Epidermal melanocyte (primary cell): ENCODE results near the gene ASXL1.
"Not testable (repeated sequence)": the region's sequence is repeated elsewhere in the genome, so short reads cannot be mapped to it uniquely, and the experiment has no call there.

ENCODE experiments used
- DNase-seq: peaks from one replicate; pipeline ENCODE4 v3.0.0; 2011; ENCODE audit warnings: low spot score; ENCODE audit not compliant: insufficient read length

The ASXL1 gene

DNA sequence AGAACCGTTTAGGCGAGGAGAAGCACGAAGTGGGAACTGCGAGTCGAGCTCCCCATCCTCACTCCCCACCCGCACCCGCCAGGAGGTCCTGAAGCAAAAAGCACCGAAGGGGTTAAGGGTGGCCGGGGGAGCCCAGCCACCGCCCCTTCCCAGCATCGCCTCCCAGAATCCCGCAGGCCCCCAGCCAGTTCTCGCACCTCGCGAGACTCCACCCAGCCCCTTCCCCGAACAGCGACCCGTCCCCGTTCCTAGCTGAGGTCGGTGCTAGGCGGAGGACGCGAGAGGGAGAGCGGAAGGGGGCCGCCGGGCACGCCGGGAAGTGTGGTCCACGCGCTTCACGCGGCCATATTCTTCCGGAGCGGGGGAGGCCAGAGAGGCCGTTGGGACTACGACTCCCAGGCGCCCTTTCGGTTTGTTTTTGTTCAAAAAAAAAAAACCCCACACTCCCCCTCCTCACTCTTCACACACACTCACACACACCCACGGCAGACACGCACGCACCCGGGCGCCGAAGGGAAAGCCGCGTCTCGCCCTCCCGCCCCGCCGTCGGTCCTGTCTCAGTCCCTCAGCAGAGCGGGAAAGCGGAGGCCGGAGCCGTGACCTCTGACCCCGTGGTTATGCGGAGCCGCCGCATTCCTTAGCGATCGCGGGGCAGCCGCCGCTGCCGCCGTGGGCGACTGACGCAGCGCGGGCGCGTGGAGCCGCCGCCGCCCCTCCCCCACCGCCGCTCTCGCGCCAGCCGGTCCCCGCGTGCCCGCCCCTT lies at the start of gene ASXL1:
TSS of gene ASXL1 (plus strand) at position 463 of the 763 bp plus-strand sequence. CDS start 445 bp downstream, outside the sequence.
- DNase-seq: peak; percentile 86

DNA sequence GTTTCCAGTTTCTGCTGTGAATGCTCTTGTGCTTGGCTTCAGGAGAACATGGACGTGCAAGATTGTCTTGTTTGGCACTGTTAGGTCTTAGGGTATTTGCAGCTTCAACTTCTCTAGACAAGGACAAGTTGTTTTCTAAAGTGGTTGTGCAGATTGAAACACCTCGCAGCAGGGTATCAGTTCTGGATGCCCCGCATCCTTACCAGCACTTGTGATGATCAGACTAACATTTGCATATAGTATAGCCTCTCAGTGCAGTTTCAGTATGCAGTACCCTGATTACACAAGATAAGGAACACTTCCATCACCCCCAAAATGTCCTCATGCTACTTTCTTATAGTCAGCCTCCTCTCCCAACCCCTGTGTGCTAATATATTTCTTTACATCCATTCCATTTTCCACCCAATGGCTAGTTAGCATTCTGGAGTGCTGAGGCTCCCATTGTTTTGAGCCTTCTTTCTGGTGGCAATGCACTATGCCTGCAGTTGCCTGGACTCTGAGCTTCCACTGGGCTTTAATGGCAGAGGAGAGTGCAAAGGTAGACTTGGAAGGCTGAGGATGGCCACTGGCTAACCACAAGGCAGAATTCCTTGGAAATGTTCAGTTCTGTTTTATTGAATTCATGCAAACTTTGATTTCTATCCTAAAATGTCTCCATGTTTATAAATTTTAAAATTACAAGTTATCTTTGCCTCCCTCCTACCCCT lies 45.3 kb upstream of the ASXL1 start:
- DNase-seq: no peak

DNA sequence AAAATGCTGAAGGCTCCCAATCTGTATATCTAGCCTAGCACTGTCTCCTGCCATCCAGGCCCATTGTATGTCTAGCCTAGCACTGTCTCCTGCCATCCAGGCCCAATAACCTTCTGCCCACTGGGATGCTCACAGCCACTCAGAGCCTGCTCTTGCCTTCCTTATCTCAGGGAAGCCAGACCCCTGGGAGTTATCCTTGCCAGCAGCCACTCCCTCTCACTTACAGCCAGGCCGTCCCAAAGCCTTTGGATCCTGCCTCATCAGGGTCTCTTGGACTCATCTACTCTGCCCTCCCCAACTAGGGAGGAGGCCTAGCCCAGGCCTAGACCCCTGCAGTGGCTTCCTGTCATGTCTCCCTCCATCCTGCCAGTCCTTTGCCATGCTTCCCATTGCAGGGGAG lies 43.4 kb upstream of the ASXL1 start:
- no peak for DNase-seq

DNA sequence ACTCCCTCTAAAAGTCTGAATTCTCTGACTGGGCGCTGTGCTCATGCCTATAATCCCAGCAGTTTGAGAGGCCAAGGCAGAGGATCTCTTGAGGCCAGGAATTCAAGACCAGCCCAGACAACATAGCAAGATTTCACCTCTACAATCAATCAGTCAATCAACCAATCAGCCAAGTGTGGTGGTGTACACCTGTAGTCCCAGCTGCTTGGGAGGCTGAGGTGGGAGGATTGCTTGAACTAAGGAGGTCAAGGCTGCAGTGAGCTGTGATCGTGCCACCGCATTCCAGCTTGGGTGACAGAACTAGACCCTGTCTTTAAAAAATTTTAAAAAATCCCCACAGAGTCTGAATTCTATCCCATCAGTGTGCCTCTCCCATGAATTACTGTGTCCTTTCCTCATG lies 42.7 kb upstream of the ASXL1 start:
- no peak for DNase-seq

DNA sequence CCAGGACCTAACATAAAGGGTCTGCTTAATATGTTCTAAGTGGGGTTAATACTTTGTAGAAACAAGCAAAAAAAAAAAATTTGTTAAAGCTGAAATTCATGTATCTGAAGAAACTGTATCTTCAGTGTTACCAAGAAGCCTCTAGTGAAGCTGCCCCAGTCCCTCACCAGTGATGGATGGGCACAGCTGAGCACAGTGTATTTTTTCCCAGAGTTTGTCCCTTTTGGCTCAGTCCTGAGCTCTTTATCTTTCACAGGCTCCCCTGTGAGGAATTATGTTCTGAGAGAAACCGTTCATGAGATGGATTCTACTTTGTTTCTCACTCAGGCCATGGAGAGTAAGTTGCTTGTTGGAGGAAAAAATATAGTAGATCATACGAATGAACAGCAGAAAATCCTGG lies 42.2 kb upstream of the ASXL1 start:
- DNase-seq: no peak

DNA sequence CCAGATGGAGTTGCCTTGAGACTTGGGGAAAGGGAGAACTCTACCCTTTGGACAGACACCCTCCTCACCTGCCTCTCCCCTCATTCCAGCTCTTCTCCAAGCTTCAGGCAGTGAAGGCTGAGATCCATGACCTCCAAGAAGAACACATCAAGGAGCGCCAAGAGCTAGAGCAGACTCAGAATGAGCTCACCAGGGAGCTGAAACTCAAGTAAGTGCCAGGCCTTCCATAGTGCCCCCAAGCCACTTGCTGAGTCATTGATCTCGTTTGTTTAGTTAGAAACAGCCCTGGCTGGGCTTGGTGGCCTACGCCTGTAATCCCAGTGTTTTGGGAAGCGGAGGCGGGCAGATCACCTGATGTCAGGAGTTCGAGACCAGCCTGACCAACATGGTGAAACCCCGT lies 41.5 kb upstream of the ASXL1 start:
- no peak for DNase-seq

DNA sequence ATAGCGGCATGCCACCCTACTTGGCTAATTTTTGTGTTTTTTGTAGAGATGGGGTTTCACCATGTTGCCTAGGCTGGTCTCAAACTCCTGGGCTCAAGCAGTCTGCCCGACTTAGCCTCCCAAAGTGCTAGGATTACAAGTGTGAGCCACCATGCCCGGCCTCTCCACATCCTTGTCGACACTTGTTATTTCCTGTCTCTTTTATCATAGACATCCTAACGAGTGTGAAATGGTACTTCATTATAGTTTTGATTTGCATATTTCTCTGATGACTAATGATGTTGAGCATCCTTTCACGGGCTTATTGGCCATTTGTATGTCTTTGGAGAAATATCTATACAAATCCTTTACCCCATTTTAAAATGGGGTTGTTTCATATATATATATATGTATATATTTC lies 39.0 kb upstream of the ASXL1 start:
- DNase-seq: no peak

DNA sequence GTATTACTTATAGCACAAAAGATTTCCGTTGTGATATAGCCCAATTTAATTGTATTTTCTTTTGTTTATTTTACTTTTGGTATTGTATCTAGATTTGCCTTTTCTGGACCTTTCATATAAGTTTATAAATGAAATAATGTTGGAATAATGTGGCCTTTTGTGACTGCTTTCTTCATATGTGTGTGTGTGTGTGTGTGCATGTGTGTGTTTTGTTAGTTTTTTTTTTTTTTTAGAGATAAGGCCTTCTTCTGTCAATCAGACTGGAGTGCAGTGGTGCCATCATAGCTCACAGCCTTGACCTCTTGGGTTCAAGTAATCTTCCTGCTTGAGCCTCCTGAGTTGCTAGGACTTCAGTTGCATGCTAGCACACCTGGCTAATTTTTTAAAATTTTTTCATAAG lies 37.8 kb upstream of the ASXL1 start:
- DNase-seq: no peak

DNA sequence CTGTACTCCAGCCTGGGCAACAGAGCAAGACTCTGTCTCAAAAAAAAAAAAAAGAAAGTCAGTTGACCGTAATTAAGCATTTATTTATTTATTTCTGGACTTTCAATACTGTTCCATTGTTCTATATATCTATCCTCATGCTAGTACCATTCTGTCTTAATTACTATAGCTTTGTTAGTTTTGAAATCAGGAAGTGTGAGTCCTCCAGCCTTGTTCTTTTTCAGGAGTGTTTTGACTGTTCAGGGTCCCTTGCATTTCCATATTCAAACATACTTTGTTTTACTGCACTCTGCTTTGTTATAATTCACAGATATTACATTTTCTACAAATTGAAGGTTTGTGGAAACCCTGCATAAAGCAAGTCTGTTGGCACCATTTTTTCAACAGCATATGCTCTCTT lies 36.7 kb upstream of the ASXL1 start:
- no peak for DNase-seq

DNA sequence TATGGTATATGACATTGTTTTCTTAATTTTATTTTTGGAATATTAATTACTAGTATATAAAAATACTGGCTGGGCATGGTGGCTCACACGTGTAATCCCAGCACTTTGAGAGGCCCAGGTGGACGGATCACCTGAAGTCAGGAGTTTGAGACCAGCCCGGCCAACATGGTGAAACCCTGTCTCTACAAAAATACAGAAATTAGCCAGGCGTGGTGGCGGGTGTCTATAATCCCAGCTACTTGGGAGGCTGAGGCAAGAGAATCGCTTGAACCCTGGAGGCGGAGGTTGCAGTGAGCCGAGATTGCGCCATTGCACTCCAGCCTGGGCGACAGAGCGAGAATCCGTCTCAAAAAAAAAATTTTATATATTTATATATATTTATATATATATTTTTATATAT lies 35.9 kb upstream of the ASXL1 start:
- not testable (repeated sequence) for DNase-seq

DNA sequence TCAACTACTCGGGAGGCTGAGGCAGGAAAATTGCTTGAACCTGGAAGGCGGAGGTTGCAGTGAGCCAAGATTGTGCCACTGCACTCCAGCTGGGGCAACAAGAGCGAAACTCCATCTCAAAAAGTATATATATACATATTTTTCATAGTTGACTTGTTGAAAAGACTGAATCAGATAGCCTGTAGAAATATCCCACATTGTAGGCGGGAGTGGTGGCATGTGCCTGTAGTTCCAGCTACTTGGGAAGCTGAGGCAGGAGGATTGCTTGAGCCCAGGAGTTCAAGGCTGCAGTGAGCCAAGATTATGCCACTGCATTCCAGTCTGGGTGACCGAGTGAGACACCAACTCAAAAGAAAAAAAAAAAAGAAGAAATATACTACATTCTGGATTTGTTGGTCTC lies 34.4 kb upstream of the ASXL1 start:
- not testable (repeated sequence) for DNase-seq

DNA sequence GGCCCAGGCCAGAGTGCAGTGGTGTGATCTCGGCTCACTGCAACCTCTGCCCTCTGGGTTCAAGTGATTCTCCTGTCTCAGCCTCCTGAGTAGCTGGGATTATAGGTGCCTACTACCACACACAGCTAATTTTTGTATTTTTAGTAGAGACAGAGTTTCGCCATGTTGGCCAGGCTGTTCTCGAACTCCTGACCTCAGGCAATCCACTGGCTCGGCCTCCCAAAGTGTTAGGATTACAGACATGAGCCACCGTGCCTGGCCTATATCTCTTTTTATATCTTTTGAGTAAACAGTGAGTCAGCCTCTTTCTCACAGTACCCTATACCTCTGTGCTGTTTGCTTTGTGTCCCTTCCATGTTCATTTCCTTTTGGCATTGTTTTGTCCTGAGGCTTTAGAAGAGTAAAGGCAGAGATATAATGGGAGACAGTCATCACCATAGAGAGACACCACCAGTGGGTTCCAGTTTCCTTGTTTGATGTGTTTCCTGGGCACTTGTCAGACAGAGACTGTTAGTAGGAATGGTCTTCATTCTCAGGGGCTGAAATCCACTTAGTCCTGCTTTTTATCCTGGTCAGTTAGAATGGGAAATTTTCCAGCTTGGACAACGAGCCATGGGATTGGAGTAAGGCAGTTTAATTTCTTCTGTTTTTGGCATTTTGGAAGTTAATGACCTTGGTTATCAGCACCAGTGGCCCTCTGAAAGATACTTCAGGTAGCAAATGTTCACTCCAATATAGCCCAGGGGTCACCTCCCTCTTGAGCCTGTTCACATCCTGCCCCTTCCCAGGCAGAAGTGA lies 32.2 kb upstream of the ASXL1 start:
- no peak for DNase-seq

DNA sequence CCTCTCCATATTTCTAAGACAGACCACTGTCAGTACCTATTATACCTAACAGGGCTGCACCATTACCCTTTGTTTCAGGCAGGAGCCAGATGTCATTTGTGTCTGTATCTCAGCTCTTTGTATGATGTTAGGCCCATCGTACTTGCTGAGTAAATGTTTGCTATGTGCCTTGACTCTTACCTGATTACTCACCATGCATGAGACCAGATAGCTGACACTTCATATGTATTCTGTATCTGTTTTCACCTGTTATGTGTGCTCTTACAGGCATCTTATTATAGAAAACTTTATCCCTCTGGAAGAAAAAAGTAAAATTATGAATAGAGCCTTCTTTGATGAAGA lies 31.7 kb upstream of the ASXL1 start:
- no peak for DNase-seq

DNA sequence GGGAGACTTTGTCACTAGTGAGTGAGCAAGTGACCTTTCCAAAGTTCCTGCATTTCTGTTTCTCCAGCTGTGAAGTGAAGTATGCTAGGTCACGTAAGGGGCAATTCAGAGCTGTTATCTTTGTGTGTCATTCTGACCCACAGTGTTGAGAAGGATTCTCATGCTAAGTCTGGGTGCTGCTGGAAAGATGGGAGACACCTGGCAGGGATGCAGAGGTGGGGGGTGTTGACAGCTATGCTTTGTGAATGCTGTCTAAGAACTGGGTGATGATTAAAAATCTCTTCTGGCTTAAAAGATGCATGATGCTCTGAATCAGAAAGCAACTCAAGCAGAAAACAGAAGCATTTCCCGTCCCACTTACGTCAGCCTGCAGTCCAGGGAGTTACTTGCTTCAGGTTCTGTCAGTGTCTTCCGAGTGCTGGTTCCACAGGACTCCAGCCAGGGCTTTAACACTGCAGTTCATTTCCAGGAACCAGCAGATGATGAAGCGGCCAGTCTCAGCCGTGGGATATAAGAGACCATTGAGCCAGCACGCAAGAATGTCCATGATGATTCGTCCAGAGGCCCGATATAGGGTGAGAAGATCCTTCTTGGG lies 30.9 kb upstream of the ASXL1 start:
- no peak for DNase-seq

DNA sequence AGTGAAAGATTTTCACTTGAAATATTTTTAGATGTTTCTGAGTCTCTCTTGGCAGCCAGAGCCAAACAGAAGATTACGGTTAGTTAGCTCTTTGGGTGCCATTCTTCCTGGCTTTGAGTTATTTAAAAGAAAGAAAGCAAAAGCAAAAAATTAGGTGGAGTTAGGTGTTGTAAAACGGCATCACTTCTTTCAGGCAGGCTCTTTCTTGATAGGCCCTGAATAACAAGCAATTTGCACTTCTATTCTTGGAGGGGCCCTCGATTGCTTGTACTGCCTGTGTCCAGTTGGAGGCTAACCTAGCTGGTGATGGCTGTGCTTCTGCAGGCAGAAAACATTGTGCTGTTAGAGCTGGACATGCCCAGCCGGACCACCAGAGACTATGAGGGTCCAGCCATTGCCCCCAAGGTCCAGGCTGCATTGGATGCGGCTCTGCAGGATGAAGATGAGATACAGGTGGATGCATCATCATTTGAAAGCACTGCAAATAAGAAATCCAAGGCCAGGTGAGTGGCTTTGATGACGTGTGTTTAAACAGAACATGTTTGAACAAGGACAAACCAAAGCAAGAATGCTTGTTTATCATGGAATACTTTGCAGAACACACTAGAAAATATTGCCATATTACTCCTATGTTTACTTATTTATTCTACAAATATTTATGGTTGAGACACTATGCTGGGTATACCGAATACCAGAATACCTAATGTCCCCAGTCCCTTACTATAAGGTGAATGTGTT lies 28.1 kb upstream of the ASXL1 start:
- DNase-seq: no peak

DNA sequence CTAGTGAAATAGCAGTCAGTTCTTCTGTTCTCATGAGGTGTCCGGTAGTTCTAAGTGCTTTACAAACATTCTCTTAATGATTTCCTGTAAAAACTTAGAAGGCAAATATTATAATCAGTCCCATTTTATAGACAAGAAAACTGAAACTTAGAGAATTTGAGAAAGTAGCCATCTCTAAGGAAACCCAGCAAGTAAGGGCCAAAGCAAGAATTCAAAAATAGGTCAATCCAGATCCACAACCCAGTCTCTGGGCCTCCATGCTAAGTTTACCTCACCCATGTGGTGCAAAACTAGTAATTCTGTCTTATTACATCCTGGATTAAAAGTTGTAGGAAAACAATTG lies 27.6 kb upstream of the ASXL1 start:
- no peak for DNase-seq

DNA sequence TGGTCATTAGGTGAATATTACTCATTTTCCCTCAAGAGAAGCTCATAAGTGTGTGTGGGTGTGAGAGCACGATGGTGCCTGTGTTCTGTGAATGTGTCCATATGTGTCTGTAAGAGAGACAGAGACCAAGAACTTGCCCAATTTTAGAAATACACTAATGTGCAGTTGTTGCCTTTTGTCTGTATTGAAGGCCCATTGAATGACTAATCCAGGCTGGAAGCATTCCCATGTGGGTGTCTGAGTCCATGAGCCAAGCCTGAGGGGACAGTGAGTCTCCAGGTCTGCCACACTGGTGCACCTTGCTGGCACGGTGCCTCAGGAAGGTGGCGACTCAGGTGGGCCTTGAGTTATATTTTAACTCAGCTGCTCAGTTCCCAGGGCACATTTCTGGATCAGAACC lies 25.5 kb upstream of the ASXL1 start:
- DNase-seq: no peak

DNA sequence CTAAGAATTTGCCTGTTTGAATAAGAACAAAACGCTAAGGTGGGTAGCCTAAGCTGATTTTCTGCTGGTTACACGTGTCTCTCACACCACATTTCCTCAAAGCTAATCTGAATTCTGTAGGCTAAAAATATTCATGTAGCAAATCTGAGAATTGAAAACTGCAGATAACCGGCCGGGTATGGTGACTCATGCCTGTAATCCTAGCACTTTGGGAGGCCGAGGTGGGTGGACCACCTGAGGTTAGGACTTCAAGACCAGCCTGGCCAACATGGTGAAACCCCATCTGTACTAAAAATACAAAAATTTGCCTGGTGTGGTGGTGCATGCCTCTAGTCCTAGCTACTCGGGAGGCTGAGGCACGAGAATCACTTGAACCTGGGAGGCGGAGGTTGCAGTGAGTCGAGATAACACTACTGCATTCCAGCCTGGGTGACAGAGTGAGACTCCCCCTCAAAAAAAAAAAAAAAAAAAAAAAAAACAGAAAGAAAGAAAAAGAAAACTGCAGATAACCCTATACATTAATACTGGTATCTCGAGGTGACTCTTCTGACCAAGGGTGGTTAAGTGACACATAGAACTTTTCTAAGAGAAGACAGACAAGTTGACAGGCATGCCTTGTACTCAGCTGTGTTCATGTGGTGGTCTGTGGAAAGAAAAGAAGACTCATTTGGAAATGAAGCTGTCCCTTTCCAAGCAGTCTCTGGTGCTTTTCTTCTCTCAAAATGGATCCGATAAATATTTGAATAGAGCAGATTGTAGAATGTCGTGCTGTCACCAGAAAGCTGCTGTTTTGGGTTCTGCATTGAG lies 24.7 kb upstream of the ASXL1 start:
- DNase-seq: no peak

DNA sequence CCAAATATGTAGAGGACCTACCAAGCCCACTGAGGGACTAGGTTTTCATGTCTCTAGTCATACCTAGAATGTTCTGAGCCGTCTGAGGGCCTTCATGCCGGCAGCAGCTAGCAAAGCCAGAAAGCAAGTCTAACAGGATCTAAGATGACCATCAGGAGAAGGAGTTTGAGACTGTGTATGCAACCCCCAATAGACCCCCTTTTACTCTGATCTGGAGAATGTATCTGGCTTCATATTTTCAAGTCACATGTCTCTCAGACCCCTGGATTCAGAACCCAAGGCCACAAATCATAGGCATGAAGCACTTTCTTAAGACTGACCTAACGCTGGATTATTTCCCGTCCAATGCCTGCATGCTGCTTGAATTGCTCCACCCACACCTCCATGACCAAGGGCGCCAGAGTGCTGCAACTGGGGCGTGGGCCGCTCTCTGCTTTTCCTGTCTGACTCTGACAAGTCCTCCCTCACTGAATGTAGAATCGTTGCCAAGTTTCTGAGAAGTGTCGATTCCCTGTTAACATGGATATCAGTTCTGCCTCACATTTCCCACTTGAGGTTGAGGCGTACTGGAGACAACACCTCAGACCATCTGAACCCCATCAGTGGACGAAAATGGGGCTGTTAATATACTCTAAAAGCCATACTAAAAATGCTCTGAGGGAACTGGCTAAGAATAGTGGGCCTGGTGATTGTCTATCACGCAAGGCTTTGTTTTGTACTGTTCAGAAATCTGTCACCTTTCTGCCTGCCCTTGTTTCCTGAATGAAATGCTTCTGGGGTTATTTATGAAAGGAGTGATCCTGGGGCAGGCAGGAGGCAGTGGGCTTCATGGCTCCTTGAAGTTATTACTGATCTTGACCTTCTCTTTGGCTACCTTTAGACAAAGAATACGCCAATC lies 23.9 kb upstream of the ASXL1 start:
- no peak for DNase-seq
